T-helper 2 cell treated with Interferon-gamma antibody and Interleukin-4, amounts not matched to agents 5 μg/mL and 100 μg/mL, for 36 hours (primary cell): Measurements from ENCODE around the gene GRIK4.

Source experiments
- DNase-seq: peaks from one replicate; pipeline ENCODE4 v3.0.0; 2021; ENCODE audit warnings: low spot score
- H3K27ac Mint-ChIP-seq: one replicate; pipeline ENCODE4 v1.8.0; 2021; ENCODE audit warnings: mild to moderate bottlenecking, mixed read lengths
- H3K27me3 Mint-ChIP-seq: one replicate; pipeline ENCODE4 v1.8.0; 2021; ENCODE audit warnings: low read depth, mixed read lengths
- H3K36me3 Mint-ChIP-seq: one replicate; pipeline ENCODE4 v1.8.0; 2021; ENCODE audit warnings: low read depth, mixed read lengths
- H3K4me1 Mint-ChIP-seq: one replicate; pipeline ENCODE4 v1.8.0; 2021; ENCODE audit warnings: low read depth, mixed read lengths
- H3K4me3 Mint-ChIP-seq: one replicate; pipeline ENCODE4 v1.8.0; 2022; ENCODE audit warnings: mild to moderate bottlenecking, moderate library complexity, mixed read lengths
- H3K9me3 Mint-ChIP-seq: one replicate; pipeline ENCODE4 v1.8.0; 2021; ENCODE audit warnings: mixed read lengths

The GRIK4 gene

DNA sequence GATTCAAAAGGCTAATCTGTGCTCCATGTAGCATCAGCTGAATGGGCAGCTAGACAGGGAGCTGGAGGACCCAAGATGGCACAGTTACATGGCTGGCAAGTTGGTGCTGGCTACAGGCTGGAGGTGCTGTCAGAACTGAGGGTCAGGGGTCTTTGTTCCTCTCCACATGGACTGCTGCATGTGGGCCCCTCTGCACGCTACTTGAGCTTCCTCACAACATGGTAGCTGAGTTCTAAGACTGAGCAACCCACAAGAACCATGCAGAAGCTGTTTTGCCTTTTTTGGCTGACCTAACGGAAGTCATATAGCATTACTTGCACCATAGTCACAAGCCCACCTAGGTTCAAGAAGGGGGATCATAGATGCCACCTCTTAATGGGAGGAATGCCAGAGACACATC, 196.1 kb downstream of the GRIK4 start:
- H3K9me3 Mint-ChIP-seq, result no peaks in the 10 kb centered on the region
- no peak overlapping the region for H3K27ac Mint-ChIP-seq
- H3K27me3 Mint-ChIP-seq, result no peaks in the 10 kb centered on the region
- no peaks in the 10 kb centered on the region for H3K4me1 Mint-ChIP-seq
- DNase-seq, result no peak
- no peak overlapping the region for H3K4me3 Mint-ChIP-seq
- no peaks in the 10 kb centered on the region for H3K36me3 Mint-ChIP-seq

DNA sequence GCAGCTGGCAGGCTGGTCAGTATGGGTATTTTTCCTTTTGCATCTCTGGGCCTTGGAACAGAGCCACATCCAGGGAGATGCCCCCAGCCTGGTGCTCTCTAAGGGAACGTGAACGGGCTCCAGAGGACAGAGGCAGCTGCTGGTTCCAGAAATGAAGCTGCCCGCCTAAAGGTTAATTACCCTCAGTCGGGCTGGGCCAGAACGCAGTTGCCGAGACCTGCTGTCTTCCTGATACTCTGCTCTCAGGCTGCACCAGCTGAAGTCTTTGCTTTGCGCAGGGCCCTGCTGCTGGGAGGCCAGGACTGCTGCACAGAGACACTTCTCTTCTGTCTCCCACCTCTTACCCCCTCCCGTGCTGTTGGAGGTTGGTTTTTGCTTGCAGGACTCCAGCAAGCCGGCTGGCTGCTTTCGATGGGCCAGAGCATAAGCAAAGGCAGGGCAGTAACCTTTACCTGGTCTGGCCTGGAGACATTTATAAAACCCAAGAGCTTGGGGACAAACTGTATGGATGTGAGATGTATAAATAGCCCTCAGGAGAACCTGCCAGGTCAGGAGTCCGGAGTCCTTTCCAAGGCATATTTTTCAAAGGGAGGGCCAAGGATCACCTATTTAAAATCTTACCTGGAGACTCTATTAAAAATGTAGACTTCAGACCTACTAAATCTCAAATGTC, 197.1 kb downstream of the GRIK4 start:
- no peak for DNase-seq
- H3K9me3 Mint-ChIP-seq, result no peaks in the 10 kb centered on the region
- no peak overlapping the region for H3K4me3 Mint-ChIP-seq
- no peaks in the 10 kb centered on the region for H3K4me1 Mint-ChIP-seq
- H3K36me3 Mint-ChIP-seq, result no peaks in the 10 kb centered on the region
- no peaks in the 10 kb centered on the region for H3K27me3 Mint-ChIP-seq
- no peak overlapping the region for H3K27ac Mint-ChIP-seq

DNA sequence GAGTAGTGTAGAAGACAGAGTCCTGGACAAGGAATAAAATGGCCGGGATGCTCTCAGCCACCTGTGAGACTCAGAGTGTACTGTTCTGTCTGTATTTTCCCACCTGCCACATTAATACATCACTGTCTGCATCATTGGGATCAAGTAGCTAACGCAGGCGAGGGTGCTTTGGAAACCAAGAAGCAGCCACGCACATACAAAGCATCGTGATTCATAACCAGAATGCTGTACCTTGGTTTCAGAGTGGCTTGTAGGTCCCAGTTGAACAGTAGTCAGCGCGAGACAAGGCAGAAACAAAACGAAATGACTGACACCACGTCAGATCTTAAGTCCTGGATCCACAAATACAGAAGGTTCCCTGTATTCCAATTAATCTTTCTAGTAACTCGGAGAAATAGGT, 198.3 kb downstream of the GRIK4 start:
- Mint-ChIP-seq H3K27ac (no peak overlapping the region), H3K9me3 (no peaks in the 10 kb centered on the region), H3K4me1 (no peaks in the 10 kb centered on the region), H3K36me3 (no peaks in the 10 kb centered on the region), H3K27me3 (no peaks in the 10 kb centered on the region), H3K4me3 (no peak overlapping the region)
- DNase-seq, result no peak

DNA sequence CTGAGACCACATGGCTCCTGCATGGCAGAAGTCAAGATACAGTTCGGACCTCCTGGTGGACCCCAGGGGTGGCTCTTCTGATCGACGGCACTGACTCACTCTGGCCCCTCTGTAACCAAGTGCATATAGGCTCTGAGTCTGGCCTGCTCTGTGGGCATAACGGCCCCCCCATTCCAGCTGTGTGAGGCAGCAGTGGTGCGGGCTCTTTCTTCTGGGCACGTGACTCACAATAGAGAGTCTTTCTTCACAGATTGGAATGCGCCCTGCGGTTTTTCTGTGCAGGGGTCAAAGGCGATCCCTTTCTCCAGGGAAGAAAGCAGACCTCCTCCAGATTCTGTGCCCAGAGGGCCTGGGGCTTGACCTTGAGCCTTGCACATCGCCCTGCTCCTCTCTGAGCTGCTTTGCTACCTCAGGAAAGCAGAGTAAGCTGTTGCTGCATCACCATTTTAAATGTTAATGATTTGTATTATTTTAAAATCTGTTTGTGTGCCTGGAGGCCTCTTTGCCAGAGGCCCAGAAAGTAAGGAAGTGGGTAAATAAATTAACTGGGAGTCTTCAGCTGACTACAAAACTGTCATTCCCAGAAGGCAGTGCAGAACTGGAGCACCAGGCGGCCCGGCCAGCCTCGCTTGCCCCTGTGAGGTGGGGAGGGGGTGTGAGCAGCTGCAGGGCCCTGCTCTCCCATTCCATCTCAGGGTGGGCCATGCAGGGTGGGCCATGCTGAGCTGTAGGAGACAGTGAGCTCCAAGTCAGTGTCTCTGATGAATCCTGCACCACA, 199.0 kb downstream of the GRIK4 start:
- Mint-ChIP-seq H3K27me3 (no peaks in the 10 kb centered on the region), H3K4me3 (no peak overlapping the region), H3K36me3 (no peaks in the 10 kb centered on the region), H3K9me3 (no peaks in the 10 kb centered on the region), H3K4me1 (no peaks in the 10 kb centered on the region), H3K27ac (no peak overlapping the region)
- DNase-seq, result no peak

DNA sequence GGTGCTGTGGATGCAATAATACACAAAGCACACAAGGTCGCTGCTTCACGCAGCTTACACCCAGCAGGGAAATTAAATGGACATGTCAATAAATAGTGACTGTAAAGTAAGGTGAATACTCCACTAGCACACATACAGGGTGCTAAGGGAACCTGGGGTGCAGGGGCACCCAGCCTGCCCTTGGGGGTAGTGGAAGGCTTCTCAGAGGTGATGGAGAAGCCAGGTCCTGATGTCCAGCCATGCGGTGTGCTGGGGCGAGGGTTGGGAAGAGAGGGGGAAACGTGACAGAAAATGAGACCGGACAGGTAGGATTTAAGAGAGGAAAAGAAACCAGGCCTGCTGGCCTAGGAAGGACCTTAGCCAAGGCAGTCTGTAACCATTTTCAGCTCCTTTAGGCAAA, 200.5 kb downstream of the GRIK4 start:
- H3K4me1 Mint-ChIP-seq, result no peaks in the 10 kb centered on the region
- H3K27ac Mint-ChIP-seq, result no peak overlapping the region
- no peaks in the 10 kb centered on the region for H3K27me3 Mint-ChIP-seq
- H3K9me3 Mint-ChIP-seq, result no peaks in the 10 kb centered on the region
- no peak for DNase-seq
- H3K36me3 Mint-ChIP-seq, result no peaks in the 10 kb centered on the region
- H3K4me3 Mint-ChIP-seq, result no peak overlapping the region

DNA sequence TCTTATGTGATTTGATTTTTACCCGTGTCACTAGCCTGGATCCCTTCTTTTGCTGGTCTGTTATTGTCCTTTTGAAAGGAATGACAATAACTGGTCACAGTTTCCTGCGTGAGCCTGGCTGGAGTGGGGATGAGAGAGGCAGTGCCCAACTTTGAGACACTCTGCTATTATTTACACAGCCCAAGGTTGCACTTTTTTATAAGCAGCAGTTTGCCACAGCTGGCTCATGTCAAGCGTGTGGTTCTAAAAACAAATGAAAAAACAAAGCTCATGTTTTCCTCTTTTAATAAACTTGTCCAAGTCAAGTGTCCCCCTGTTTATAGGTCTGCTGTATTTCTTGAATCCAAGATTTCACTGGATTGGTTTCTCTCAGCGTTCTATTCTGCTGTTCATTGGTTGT, 201.3 kb downstream of the GRIK4 start:
- no peaks in the 10 kb centered on the region for H3K27me3 Mint-ChIP-seq
- H3K4me1 Mint-ChIP-seq, result no peaks in the 10 kb centered on the region
- no peaks in the 10 kb centered on the region for H3K9me3 Mint-ChIP-seq
- no peak overlapping the region for H3K4me3 Mint-ChIP-seq
- no peak overlapping the region for H3K27ac Mint-ChIP-seq
- DNase-seq, result no peak
- no peaks in the 10 kb centered on the region for H3K36me3 Mint-ChIP-seq

DNA sequence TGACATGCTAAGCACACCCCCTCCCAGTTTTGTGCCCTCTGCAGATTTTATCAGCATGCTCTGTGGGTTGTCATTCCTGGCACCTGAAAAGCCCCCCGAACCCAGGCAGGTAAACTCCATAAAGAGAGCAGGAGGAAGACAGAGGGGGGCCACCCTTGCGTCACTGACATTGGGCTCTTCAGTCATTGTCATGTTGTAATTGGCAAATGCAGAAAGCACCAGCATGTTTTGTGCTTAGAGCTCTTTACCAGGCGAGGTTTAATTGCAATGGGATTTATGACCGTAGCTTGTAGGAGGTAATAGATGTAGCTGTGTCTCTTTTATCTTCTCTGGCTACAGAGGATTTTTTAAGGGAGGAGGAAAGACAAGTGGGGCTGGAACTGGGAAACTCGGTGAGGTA, 201.7 kb downstream of the GRIK4 start:
- H3K27ac Mint-ChIP-seq, result no peak overlapping the region
- H3K4me3 Mint-ChIP-seq, result no peak overlapping the region
- no peaks in the 10 kb centered on the region for H3K36me3 Mint-ChIP-seq
- H3K4me1 Mint-ChIP-seq, result no peaks in the 10 kb centered on the region
- no peak for DNase-seq
- no peaks in the 10 kb centered on the region for H3K9me3 Mint-ChIP-seq
- no peaks in the 10 kb centered on the region for H3K27me3 Mint-ChIP-seq

DNA sequence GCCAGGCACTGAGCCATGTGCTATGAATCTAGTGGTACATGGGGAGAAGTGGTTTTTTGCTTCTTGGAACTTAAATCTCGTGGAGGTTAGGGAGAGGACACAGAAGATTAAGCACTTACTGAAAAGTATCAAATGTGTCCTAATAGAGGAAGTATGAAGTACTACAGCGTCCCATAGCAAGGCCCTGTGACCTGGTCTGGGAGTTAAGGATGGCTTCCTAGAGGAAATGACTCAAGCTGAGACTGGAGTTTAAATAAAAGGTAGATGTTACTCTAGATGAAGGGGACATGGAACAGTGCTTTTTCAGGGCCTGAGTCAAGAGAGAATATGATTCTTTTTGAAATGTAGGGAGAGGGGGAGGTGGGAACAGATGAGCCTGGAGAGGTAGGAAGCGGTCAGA, 202.9 kb downstream of the GRIK4 start:
- Mint-ChIP-seq H3K9me3 (no peaks in the 10 kb centered on the region), H3K27ac (no peak overlapping the region), H3K27me3 (no peaks in the 10 kb centered on the region), H3K4me3 (peak overlapping the region; percentile 68), H3K4me1 (no peaks in the 10 kb centered on the region), H3K36me3 (no peaks in the 10 kb centered on the region)
- no peak for DNase-seq

DNA sequence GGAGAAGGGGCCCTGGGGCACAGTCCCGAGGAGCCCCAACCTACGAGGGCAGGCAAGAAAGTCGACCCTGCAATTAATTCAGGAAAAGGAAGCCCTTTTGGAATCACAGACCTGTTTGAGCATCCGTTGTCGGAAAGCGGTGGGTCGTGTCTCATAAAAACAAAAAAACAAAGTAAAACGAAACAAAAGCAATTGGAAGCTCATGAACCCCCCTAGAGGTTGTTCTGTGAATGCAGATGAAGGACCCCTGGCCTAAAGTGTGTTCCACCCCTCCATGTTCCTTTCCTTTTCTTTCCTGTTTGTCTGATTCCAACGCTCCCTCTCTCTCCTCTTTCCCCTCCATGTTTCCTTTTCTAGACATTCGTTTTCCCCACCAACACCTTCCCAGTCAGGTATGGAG, 203.7 kb downstream of the GRIK4 start:
- H3K27ac Mint-ChIP-seq, result no peak overlapping the region
- no peak for DNase-seq

DNA sequence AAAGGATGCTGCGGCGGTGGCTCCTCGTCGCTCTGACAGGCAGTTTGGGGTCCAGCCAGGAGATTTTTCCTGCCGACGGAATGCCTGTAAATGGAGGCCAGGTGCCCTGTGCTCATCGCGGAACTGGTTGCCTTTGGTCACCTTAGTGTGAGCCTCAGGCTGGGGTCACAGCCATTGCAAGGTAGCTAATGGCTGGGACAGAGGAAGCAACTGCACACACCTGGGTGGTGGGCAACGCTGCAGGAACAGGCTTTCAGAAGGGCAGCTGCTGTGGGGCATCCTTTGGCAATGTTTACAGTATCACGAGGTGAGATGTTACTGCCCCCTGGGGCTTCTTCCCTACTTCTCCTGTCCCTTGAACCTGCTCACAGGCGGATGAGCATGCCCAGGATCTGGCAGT, 205.5 kb downstream of the GRIK4 start:
- no peaks in the 10 kb centered on the region for H3K27me3 Mint-ChIP-seq
- H3K9me3 Mint-ChIP-seq, result no peaks in the 10 kb centered on the region
- no peaks in the 10 kb centered on the region for H3K36me3 Mint-ChIP-seq
- no peak overlapping the region for H3K4me3 Mint-ChIP-seq
- no peak for DNase-seq
- no peaks in the 10 kb centered on the region for H3K4me1 Mint-ChIP-seq
- no peak overlapping the region for H3K27ac Mint-ChIP-seq

More for the DNA sequence above, 203.7 kb downstream of the GRIK4 start:
- no peaks in the 10 kb centered on the region for H3K4me1 Mint-ChIP-seq
- no peaks in the 10 kb centered on the region for H3K27me3 Mint-ChIP-seq
- H3K36me3 Mint-ChIP-seq, result no peaks in the 10 kb centered on the region
- H3K9me3 Mint-ChIP-seq, result no peaks in the 10 kb centered on the region
- H3K4me3 Mint-ChIP-seq, result peak overlapping the region; percentile 68

DNA sequence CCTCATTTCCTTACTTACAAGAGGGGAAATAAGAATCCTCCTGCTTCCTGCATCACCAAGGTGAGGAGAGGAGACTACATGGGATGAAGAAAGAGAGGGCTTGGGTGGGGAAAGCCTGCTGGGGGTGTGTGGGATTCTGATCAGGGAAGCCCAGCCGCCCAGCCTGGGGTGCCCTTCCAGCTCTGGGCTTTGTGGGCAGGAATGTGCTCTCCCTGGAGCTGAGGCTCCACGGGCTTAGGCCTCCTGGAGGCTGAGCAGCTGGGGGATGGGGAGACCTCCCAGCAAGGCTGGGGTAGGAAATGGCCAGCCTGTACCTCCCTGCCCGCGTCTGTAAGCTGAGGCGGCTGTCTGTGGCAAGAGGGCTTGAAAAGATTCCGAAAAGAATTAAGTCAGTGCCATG, 206.1 kb downstream of the GRIK4 start:
- no peak for DNase-seq

DNA sequence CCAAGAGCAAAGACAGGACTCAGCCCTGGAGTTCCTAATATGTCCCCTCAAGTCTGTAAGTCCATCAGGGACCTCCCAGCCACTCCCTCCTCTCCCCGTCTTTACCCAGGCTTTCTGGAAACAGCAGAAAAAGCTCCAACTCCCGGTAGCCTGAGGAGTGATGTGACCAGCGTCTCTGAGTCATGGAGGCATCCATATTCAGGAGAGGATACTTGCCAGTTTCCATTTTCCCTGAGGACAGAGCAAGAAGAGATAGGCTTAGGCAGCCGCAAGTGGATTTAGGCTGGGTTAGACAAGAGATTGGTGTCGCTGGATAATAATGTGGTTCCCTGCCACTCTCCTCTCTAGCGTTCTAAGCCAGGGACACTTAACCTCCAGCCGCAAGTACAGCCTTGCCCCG, 206.6 kb downstream of the GRIK4 start:
- Mint-ChIP-seq H3K27ac (no peak overlapping the region), H3K4me1 (no peaks in the 10 kb centered on the region), H3K9me3 (no peaks in the 10 kb centered on the region)

More for the DNA sequence above, 206.1 kb downstream of the GRIK4 start:
- Mint-ChIP-seq H3K36me3 (no peaks in the 10 kb centered on the region), H3K9me3 (no peaks in the 10 kb centered on the region), H3K4me1 (no peaks in the 10 kb centered on the region), H3K27ac (no peak overlapping the region), H3K27me3 (no peaks in the 10 kb centered on the region), H3K4me3 (no peak overlapping the region)

DNA sequence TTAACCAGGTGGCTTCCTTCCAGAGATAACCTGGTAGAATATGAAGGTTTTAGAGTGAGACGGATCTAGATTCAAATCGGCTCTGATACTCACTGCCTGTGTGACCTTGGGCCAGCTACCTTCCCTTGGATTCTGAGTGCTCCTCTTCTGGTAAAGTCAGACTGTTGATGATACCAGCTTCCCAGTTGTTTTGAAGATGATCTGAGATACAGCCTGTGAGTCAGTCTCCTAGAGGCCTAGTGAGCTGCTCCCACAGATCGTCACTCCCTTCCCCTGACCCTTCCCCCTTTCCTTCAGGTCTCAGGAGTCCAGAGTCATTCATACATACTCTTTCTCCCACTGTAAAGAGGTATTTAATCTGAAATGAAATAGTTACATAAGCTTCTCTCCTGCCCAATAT, 207.8 kb downstream of the GRIK4 start:
- no peak for DNase-seq
- Mint-ChIP-seq H3K27me3 (no peaks in the 10 kb centered on the region), H3K27ac (no peak overlapping the region), H3K36me3 (no peaks in the 10 kb centered on the region), H3K4me3 (no peak overlapping the region), H3K9me3 (no peaks in the 10 kb centered on the region), H3K4me1 (no peaks in the 10 kb centered on the region)

More for the DNA sequence above, 206.6 kb downstream of the GRIK4 start:
- no peaks in the 10 kb centered on the region for H3K36me3 Mint-ChIP-seq
- no peak for DNase-seq
- no peaks in the 10 kb centered on the region for H3K27me3 Mint-ChIP-seq
- H3K4me3 Mint-ChIP-seq, result no peak overlapping the region

DNA sequence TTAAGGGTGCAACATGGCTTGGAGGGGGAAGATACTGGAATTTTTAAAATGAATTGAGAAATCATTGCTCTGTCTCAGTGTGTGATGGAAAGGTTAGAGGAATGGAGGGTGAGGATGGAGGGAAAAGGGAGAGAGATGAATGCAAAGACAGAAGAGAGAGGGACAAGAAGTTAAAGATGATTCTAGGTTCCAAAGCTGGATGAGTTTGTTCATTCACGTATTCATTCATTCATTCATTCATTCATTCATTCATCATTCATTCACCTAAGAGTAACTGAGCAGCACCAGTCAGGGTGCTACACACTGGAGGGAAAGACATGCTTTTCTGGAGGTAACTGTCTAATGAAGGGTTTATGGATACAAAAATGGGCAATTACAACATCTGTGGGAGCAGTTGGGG, 209.2 kb downstream of the GRIK4 start:
- Mint-ChIP-seq H3K36me3 (no peaks in the 10 kb centered on the region), H3K9me3 (no peaks in the 10 kb centered on the region), H3K4me1 (no peaks in the 10 kb centered on the region), H3K4me3 (no peak overlapping the region), H3K27ac (no peak overlapping the region), H3K27me3 (no peaks in the 10 kb centered on the region)
- DNase-seq, result no peak

DNA sequence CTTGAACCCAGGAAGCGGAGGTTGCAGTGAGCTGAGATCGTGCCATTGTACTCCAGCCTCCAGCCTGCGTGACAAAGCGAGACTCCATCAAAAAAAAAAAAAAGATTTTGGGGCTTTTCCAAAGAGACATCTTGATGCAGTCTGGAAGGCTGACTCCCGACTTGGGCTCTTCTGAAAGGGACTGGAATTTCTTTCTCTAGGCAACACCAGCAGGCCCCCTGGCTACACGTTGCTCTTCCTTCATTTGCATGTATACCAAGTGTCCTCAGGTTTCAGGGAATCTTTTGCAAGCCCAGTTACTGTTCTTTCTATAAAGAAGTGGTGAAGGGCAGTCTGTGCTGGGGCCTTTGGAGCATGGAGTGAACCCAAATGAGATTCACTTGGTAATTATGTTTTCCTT, 211.0 kb downstream of the GRIK4 start:
- Mint-ChIP-seq H3K27ac (no peak overlapping the region), H3K4me1 (no peaks in the 10 kb centered on the region), H3K27me3 (no peaks in the 10 kb centered on the region), H3K36me3 (no peaks in the 10 kb centered on the region), H3K9me3 (no peaks in the 10 kb centered on the region), H3K4me3 (no peak overlapping the region)
- DNase-seq, result no peak
